ENCODE data around the gene SKOR1. TPM values are rescaled to one million over a fixed set of nuclear protein-coding genes. Genes with fewer than 3 reads are reported as not detected.

Gene SKOR1, protein sequence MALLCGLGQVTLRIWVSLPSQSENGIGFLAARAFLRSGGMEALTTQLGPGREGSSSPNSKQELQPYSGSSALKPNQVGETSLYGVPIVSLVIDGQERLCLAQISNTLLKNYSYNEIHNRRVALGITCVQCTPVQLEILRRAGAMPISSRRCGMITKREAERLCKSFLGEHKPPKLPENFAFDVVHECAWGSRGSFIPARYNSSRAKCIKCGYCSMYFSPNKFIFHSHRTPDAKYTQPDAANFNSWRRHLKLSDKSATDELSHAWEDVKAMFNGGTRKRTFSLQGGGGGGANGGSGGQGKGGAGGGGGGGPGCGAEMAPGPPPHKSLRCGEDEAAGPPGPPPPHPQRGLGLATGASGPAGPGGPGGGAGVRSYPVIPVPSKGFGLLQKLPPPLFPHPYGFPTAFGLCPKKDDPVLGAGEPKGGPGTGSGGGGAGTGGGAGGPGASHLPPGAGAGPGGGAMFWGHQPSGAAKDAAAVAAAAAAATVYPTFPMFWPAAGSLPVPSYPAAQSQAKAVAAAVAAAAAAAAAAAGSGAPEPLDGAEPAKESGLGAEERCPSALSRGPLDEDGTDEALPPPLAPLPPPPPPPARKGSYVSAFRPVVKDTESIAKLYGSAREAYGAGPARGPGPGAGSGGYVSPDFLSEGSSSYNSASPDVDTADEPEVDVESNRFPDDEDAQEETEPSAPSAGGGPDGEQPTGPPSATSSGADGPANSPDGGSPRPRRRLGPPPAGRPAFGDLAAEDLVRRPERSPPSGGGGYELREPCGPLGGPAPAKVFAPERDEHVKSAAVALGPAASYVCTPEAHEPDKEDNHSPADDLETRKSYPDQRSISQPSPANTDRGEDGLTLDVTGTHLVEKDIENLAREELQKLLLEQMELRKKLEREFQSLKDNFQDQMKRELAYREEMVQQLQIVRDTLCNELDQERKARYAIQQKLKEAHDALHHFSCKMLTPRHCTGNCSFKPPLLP
- total RNA-seq = under 1 TPM in 2 of 4 donors, not detected in 2; 0.27 to 0.79 TPM

- H3K4me1 ChIP-seq = peaks cover 15 to 88% (median 56%) of the 10 kb centered on the region in 4 donors
- peaks cover 100% of the 10 kb centered on the region for H3K27me3 ChIP-seq
- in situ Hi-C loops (cut with MboI; ENCODE audit: low pct_ligation_motif_present in 1 of 4, low pct_unique_long_range_greater_than_20kb in 1 of 4, low sequenced_read_pairs in 3 of 4) (loop anchor here in 2 of 4 donors (25.0 kb wide), 2 partner anchors 363 to 888 kb away; no protein-coding TSS in a partner anchor), intact Hi-C loops (cut with DNase I; ENCODE audit: low total_unique reads) (no loop called here)
- TF ChIP-seq, protein P1, sequence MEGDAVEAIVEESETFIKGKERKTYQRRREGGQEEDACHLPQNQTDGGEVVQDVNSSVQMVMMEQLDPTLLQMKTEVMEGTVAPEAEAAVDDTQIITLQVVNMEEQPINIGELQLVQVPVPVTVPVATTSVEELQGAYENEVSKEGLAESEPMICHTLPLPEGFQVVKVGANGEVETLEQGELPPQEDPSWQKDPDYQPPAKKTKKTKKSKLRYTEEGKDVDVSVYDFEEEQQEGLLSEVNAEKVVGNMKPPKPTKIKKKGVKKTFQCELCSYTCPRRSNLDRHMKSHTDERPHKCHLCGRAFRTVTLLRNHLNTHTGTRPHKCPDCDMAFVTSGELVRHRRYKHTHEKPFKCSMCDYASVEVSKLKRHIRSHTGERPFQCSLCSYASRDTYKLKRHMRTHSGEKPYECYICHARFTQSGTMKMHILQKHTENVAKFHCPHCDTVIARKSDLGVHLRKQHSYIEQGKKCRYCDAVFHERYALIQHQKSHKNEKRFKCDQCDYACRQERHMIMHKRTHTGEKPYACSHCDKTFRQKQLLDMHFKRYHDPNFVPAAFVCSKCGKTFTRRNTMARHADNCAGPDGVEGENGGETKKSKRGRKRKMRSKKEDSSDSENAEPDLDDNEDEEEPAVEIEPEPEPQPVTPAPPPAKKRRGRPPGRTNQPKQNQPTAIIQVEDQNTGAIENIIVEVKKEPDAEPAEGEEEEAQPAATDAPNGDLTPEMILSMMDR (IDR thresholded peaks at IDR 0.05) = no peak
- no peak for TF ChIP-seq EP300 (IDR thresholded peaks at IDR 0.05; ENCODE audit: low read depth)
- TF ChIP-seq POLR2AphosphoS5 (IDR thresholded peaks at IDR 0.05) = no peak
- TF ChIP-seq POLR2A (IDR thresholded peaks at IDR 0.05) = no peak
- WGBS, 2 donors (ENCODE audit: low coverage in 1 of 2) = 7% methylated on average over 48 of the region's 58 CpGs; no CpG with 5 or more reads in 1 of the 2 donors
- no peak within 1 kb of the TSS for H3K27ac ChIP-seq
- peak within 1 kb of the TSS in 1 of 4 donors; percentile 25 for H3K4me3 ChIP-seq
- DNase-seq = no peak
- H3K9me3 ChIP-seq = no peaks in the 10 kb centered on the region
- no peaks in the 10 kb centered on the region for H3K36me3 ChIP-seq
Observed at GRCh38 chr15:67824976-67825880, at the start of gene SKOR1. TSS of gene SKOR1 (plus strand) at chr15:67825509. CDS start at chr15:67825603, 94 bp downstream.

GRCh38 chr15:67775998-67776397 lies 49.3 kb upstream of the SKOR1 start:
- intact Hi-C loops (cut with DNase I; ENCODE audit: low total_unique reads) (no loop called here), in situ Hi-C loops (cut with MboI; ENCODE audit: low pct_ligation_motif_present in 1 of 4, low pct_unique_long_range_greater_than_20kb in 1 of 4, low sequenced_read_pairs in 3 of 4) (no loop called here)
- H3K27me3 ChIP-seq = no peaks in the 10 kb centered on the region
- DNase-seq = no peak
- H3K4me3 ChIP-seq = no peak overlapping the region
- no peaks in the 10 kb centered on the region for H3K4me1 ChIP-seq
- no peak for TF ChIP-seq POLR2AphosphoS5 (IDR thresholded peaks at IDR 0.05)
- no peak for TF ChIP-seq EP300 (IDR thresholded peaks at IDR 0.05; ENCODE audit: low read depth)
- TF ChIP-seq POLR2A (IDR thresholded peaks at IDR 0.05) = no peak
- TF ChIP-seq, protein P1 (IDR thresholded peaks at IDR 0.05) = no peak
- WGBS, 2 donors (ENCODE audit: low coverage in 1 of 2) = 89 to 95% methylated on average over 3 of the region's 3 CpGs
- no peaks in the 10 kb centered on the region for H3K36me3 ChIP-seq
- H3K27ac ChIP-seq = no peak overlapping the region
- no peaks in the 10 kb centered on the region for H3K9me3 ChIP-seq

DNA sequence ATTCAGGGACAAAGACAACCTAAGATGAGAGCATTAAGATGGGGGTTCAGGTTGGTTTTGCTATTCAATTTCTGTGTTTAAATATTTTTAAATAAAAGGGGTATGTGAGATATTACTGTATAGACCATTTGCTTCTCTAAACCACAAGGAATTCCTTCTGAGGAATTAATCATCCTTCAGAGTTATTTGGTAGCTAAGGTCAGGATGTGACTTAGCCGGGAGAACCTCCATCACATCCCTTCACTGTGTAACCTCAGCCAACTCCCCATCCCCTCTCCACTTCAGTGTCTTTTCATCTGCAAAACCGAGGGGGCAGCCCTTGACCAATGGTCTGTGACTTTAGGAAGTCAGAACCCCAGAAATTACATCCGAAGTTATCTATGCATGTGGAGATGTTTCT lies 48.7 kb upstream of the SKOR1 start:
- H3K4me1 ChIP-seq = no peaks in the 10 kb centered on the region
- WGBS, 2 donors (ENCODE audit: low coverage in 1 of 2) = 82% methylated on average over 3 of the region's 3 CpGs; no CpG with 5 or more reads in 1 of the 2 donors
- no peak for DNase-seq

More for the DNA sequence above, 48.7 kb upstream of the SKOR1 start:
- TF ChIP-seq EP300 (IDR thresholded peaks at IDR 0.05; ENCODE audit: low read depth) (no peak), POLR2AphosphoS5 (IDR thresholded peaks at IDR 0.05) (no peak), POLR2A (IDR thresholded peaks at IDR 0.05) (no peak)
- TF ChIP-seq, protein P1 (IDR thresholded peaks at IDR 0.05) = no peak
- Histone ChIP-seq H3K27ac (no peak overlapping the region), H3K4me3 (no peak overlapping the region), H3K9me3 (no peaks in the 10 kb centered on the region), H3K36me3 (no peaks in the 10 kb centered on the region), H3K27me3 (no peaks in the 10 kb centered on the region)
- in situ Hi-C loops (cut with MboI; ENCODE audit: low pct_ligation_motif_present in 1 of 4, low pct_unique_long_range_greater_than_20kb in 1 of 4, low sequenced_read_pairs in 3 of 4) (no loop called here), intact Hi-C loops (cut with DNase I; ENCODE audit: low total_unique reads) (no loop called here)

All from transverse colon (tissue), 4 donors.